ENCODE measurements around the gene PAK1.

The PAK1 gene

DNA sequence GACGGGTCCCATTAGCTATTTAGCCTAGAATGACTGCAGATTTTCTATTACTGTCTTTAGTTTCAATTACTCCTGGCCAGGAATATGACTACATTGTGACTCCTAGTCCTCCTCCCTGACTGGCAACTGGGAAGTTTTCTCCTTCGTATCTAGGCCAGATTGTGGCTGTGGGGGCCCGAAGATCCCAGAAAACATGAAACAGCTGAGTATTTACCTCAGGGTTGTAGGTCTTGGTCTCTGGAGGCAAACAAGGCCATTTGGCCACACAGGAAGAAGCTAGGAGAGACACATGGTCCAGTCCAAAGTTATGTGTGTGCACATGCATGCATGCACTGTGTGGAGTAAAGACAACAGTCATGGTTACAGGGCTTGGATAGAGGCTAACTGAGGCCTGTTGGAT, 162.2 kb downstream of the PAK1 start:
- no peak for DNase-seq (ENCODE audit: low read depth in 2 of 3, low spot score in 1 of 3)

DNA sequence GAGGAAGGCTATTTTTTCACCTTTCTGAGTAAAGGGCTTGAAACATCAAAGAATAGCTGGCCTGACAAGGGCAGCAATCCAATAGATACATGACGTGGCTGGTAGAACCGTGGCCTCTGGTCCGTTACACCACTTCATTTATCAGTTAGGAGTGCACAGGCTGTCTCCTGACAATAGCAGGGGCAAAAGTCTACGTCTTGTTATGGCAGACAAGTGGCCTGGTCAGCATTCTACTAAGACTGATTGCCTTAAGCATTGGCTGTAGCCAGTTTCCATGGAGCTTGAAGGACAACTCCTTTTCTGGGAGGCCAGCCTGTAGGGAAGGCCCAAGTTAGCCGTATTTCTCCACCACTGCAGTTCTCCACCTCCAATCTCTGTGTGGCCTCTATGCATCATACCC, 163.2 kb downstream of the PAK1 start:
- no peak for DNase-seq (ENCODE audit: low read depth in 2 of 3, low spot score in 1 of 3)

DNA sequence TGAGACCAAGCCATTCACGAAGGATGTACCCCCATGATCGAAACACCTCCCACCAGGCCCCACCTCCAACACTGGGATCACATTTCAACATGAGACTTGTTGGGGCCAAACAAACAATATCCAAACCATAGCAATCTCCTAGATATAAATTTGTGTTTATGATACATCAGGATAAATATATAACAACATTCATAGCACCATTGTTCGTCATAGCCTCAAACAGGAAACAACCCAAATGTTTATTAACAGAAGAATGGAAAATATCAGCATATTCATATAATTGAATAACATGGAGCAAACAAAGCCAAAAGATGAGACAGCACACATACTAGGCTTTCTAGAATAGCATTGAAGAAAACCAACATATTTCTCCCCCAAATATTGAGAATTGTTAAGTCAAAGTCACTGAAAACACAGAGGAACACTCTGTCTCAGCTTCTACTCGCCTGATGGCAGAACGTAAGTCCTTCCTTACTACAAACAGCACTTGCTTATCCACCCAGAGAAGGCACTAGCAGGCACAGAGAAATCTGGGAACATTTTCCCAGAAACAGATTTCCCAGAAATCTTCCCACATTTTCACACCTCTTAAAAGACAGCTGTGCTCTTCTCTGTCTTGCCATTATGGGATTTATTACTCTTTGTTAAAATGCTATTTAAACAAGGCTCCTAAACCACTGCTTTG, 164.4 kb downstream of the PAK1 start:
- DNase-seq (ENCODE audit: low read depth in 2 of 3, low spot score in 1 of 3) = no peak

DNA sequence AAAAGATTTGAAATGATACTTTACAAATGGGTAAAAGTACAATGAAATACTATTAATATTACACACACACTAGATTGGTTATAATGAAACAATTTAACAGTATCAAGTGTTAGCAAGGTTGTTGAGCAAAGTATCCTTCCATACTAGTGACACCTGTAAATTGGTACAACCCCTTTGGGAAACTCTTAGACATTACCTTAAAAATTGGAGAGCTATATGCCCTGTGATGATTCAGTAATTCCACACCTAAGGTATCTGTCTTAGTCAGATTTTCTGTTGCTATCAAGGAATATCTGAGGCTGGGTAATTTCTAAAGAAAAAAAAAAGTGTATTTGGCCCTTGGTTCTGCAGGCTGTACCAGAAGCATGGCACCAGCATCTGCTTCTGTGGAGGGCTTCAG, 165.1 kb downstream of the PAK1 start:
- no peak for DNase-seq (ENCODE audit: low read depth in 2 of 3, low spot score in 1 of 3)

DNA sequence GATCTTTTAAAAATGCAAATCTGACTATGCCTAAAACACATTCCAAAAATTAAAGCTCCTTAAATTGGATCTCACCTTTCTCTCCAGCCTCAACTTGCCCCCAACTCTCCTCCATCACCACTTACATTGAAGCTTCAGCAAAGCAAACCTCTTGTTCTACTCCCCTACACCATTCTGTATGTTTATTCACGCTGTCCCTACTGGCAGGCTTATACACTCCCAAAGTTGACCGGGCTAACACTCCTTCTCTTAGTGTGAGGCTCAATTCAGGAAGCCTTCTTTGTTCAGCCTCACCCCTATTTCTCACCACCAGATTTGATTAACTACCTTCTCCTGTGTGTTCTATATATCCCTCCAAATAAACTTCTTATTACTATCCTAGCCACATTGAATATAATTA, 170.6 kb downstream of the PAK1 start:
- DNase-seq (ENCODE audit: low read depth in 2 of 3, low spot score in 1 of 3) = no peak

DNA sequence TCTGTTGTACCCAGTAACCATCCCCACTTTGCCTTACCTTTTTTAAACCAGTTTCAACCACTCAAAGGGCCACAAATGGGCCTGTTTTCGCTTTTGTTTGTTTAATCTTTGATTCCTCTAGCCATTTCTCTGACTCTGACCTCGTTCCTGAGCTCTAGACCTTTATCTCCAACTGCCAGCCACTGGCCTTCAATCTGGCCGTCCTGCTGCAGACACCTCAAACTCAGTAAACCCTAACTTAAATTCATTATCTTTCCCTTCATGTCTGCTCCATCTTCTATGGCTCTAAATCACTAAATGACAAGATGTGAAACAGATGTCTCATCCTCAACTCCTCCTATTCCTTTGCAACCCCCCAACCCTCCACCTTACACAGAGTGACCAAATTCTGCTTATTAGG, 171.1 kb downstream of the PAK1 start:
- DNase-seq (ENCODE audit: low read depth in 2 of 3, low spot score in 1 of 3) = no peak

DNA sequence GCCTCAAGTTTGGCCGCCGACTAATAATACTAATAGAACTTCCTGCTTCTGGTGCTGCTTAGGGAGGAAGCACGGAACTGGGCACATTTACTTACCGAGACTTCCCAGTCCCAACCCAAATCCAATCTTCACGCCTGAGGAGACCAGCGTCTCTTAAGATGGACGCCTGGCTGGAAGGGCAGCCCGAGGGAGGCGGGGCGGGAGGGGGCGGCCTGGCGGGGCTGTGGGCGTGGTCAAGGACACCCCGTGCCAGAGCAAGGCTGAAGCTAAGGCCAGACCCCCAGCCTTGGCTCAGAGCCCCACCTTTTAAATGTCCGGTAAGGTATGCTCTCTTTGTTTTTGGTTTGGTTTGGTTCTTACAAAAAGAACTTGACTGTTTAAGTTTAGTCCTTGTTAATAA, 172.4 kb downstream of the PAK1 start, which contains the start of gene GDPD4:
GDPD4 (minus strand) TSS at position 177 of the 400 bp plus-strand sequence. CDS start 16,549 bp downstream, outside the sequence.
- DNase-seq (ENCODE audit: low read depth in 2 of 3, low spot score in 1 of 3) = no peak

DNA sequence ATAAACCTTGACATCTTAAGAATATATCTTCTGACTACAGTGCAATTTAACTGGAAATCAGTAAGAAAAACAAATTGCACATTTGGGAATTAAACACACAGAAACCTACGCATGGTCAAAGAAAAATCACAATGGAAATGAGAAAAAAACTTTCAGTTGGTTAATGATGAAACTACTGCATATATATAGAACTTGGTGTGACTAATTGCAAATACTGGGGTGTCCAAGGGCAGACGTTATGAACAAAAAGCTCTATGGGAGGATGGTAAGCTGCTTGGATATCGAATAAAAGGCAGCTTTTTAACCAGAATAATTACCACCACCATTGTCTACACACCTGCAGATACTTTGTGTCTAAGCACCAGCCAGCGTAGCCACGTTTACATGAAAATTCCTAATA, 173.2 kb downstream of the PAK1 start:
- DNase-seq (ENCODE audit: low read depth in 2 of 3, low spot score in 1 of 3) = no peak

DNA sequence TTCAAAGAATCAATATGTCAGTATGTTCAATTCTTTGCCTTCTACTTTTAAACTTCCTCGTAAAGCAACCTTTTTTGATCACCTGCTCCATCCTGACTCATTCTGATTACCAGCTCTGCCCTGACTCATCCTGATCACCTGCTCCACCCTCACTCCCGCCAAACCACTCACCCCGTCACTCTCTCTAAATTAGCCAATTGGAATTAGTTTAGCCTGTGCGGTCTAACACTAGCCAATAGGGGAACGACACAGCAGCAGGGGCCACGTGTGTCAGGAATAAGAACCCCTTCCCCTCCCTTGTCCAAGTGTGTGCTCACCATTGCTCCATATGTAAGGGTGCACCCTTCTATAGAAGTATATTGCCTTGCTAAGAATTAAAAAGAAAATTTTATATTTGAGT, 173.9 kb downstream of the PAK1 start:
- peak in 1 of 3 donors; percentile 6 for DNase-seq (ENCODE audit: low read depth in 2 of 3, low spot score in 1 of 3)

DNA sequence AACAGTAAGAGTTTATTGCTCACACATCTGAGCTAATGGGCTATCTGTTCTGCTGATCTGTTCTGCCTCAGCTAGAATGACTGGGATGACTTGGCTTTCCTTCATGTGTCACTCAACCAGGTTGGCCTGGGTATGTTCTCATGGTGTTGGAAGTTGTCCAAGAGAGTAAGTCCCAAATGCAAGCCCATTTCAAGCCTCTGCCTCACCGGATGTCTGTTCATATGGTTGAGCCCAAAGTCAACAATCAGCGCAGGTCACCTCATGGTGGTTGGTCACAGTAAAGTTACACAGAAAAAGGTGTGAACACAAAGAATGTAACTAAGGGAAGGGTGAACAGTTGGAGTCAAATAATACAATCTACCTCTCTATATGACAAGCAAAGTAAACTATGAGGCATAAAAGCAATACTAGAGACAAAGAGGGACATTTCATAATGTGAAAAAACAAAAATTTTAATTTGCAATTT, 174.3 kb downstream of the PAK1 start:
- DNase-seq (ENCODE audit: low read depth in 2 of 3, low spot score in 1 of 3) = no peak

DNA sequence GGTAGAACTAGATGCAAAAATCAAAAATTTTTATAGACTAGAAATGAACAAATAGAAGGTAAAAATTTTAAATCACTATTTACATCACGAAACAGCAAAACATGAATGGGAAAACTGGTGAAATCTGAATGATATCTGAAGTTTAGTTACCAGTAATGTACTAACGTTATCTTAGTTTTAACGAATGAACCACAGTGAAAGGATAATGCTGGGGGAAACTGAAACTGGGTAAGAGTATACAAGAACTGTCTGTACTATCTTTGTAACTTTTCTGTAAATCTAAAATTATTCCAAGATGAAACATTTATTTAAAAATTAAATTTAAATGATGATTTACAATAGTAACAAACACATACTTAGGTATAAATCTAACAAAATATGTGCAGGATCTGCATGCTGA, 179.9 kb downstream of the PAK1 start:
- DNase-seq (ENCODE audit: low read depth in 2 of 3, low spot score in 1 of 3) = no peak

DNA sequence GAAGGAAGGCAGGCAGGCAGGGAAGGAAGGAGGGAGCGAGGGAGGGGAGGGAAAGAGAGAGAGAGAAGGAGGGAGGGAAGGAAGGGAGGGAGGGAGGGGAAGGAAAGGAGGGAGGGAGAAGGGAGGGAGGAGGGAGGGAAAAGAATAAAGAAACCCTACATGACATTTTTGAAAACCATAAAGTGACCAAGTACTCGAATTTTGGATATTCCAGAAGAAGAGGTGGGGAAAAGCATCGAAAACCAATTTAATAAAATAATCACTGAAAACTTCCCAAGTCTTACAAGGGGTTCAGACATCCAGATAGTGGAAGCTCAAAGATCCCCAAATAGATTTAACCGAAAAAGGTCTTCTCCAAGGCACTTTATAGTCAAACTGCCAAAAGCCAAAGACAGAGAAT, 184.2 kb downstream of the PAK1 start:
- DNase-seq (ENCODE audit: low read depth in 2 of 3, low spot score in 1 of 3) = no peak

DNA sequence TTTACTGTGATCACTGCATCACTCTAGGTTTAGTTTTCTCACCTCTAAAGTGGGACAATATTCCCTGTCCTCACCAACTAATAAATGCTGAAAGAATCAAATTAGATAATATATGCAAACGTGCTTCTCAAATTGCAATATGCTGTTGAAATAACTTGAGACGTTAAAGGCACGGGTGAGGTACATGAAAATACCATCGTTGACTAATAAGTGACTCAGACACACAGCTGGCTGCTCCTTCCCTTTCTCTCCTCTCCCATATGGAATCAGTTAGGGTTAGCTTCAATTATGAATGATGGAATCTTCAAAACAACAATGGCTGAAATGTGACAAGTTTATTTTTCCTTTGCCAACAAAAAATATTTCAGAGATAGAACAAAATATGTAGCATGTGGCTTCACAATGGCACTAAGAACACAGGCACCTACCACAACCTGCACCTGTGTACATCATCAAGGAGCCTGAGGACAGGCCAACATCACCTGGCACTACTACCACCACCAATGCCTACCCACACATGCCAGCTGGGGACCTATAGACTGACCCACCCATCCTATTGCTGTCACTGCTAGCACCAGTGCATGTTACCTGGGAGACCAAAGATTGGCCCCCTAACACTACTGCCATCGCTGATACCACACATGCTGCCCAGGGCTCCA, 186.2 kb downstream of the PAK1 start:
- no peak for DNase-seq (ENCODE audit: low read depth in 2 of 3, low spot score in 1 of 3)

DNA sequence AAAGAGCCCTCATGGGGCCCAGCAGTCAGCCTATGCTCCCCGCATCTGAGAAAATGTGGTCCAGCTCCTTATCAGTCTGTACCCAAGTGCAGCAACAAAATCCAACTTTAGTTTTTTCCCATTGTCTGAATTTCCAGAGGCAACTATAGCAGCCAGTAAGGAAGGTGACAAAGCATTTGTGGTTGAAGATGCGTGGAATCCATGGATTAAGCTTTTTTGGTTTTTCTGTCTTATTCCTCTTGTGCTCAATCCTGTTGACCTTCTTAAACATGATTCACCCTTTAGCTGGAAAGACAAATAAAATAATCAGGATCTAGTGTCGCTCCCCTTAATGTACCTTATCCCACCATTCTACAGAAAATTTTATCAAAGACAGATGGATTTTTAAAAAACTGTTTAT, 186.8 kb downstream of the PAK1 start:
- no peak for DNase-seq (ENCODE audit: low read depth in 2 of 3, low spot score in 1 of 3)

DNA sequence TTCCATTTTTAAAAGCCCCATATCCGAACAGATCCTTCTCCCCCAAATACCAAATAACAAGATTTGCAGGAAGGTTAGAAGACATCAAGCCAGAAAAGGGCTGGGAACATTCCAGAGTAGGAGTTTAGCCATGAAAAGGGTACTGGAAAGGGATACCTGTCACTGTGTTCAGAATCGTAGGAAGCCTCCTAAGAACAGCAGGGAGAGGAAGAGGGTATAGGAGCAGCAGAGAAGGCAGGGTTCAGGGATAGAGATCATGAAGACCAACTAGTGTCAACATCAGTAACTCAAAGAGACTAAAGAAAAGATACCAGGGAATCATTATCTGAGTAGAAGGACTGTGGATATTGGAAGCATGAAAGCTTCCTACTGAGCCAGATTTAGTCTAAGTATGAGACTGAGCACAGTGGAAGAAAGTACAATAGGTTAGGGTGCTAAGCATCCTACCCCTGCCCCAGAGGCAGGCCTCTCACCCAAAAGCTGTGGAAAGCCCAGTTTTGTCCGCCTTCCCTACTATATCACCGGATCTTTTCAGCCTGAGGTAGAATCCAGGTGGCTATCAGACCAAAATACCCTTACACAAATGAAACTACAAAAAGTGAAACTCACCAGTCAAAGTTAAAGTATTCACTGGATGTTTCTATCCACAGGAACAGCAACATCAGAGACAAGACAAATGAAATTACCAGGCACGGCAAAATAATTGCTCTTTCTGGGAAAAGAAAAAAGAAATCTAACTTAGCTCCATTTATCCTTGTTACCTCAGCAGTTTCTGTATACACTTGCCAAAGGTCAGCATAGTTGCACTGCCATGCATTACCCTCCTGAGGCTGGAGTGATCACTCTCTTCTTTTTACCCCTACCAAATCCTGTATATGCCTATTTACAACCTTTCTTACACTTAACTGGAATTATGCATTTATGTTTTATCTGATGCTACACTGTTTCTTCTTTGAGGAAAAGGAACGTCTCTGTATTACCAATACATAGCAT, 189.1 kb downstream of the PAK1 start:
- no peak for DNase-seq (ENCODE audit: low read depth in 2 of 3, low spot score in 1 of 3)

DNA sequence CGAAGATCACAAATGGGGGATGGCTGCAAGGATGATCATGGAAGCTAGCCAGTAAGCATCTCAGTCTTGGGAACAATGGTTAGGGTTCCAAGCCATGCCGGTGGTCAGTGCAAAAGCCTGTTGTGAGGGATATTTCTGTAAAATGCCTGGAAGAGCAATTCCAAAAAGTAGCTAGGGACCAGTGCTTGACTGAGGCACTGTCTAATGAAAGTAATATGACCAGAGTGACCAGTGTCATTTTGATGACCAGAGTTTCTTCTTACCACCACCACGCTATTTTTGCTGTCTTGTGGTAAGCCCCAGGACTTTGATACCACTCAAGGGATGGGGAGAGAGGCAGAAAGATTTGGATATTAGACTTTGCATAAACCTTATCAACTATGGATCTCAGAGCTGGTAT, 190.8 kb downstream of the PAK1 start:
- no peak for DNase-seq (ENCODE audit: low read depth in 2 of 3, low spot score in 1 of 3)

DNA sequence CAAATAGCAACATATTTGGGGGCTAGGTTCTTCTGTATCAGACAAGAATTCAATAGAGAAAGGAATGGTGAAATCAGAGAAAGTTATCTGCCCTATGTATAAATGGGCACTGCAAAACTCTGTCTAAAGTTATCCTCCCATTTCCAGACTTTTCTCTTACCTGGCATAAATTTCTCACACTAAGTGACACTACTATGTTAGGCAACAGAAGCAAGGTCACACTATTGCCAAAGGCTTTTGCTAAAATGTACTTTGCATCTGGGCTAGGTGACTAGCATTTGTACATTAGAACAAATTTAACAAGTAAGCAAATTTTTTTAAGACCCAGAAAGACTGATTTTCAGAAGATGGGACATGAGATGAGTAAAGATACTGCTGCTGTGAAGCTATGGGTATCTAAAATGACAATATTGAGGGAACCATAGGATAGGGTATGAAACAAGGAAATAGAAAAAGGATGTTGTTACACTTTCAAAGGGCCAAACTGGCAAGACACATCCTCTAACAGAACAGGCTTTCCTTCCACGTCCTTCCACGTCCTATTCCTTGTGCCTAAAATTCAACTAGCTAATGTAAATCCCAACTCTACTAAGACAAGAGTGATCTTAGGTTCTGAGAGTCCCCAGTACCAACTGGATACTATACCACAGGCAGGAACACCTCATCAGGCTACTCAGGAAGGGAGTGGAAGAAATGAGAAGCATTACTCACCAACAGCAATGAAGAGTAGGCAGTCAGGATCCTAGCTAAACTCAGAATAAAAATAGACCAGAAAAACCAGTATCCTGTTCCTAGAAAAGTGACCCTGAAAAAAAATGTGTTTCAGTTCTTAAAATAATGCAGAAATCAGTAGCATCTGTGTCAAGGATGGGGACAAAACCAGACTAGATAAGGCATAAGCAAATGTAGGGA, 195.0 kb downstream of the PAK1 start:
- no peak for DNase-seq (ENCODE audit: low read depth in 2 of 3, low spot score in 1 of 3)

DNA sequence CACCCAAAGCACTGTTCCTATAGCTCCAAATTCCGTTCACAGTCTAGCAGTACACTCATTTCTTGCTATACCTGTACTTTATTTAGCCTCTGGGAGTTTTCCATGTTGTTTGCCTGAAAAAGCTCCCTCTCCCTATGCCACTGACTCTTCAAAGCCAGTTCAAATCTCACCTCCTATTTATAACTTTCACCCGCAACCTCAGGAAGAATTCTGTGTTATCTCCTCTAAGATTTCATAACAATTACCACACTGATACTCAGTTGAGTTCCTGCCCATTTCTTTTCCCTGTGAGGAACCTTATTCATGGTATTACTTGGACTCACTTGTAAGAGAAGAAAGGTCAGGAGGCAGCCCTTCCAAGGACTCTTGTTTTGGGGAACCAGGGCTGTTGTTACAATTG, 197.6 kb downstream of the PAK1 start:
- DNase-seq (ENCODE audit: low read depth in 2 of 3, low spot score in 1 of 3) = no peak

Data from stimulated activated CD4-positive, alpha-beta T cell treated with anti-CD3 and anti-CD28 coated beads, Interleukin-12 subunit alpha, Interleukin-12 subunit beta, amount 100 ng/mL, for 48 hours (primary cell).